Neuronal stem cell (in vitro differentiated cells): ENCODE results near the gene MAP3K5.

Source experiments
- DNase-seq: peaks from one replicate; pipeline ENCODE4 v3.0.0-alpha.2; 2013; ENCODE audit warnings: low spot score
- H2AFZ ChIP-seq: one replicate; pipeline ENCODE4 v1.6.1; 2013; ENCODE audit warnings: mild to moderate bottlenecking, low read length, inconsistent platforms
- H2AK5ac ChIP-seq: 2 replicates; pipeline ENCODE4 v1.6.1; 2013; ENCODE audit warnings: low read depth, mild to moderate bottlenecking, inconsistent platforms, low read length, moderate library complexity, mixed read lengths
- H2BK120ac ChIP-seq: 2 replicates; pipeline ENCODE4 v1.6.1; 2013; ENCODE audit warnings: low read depth, mild to moderate bottlenecking, inconsistent platforms, low read length, moderate library complexity, mixed read lengths
- H2BK12ac ChIP-seq: one replicate; pipeline ENCODE4 v1.6.1; 2013; ENCODE audit warnings: low read length, inconsistent platforms
- H2BK15ac ChIP-seq: 2 replicates; pipeline ENCODE4 v1.6.1; 2013; ENCODE audit warnings: mild to moderate bottlenecking, low read length, inconsistent platforms, mixed read lengths
- H2BK5ac ChIP-seq: one replicate; pipeline ENCODE4 v1.6.1; 2013; ENCODE audit warnings: inconsistent platforms, mild to moderate bottlenecking, low read length, moderate library complexity
- H3K14ac ChIP-seq: one replicate; pipeline ENCODE4 v1.6.1; 2013; ENCODE audit warnings: low read length, inconsistent platforms
- H3K18ac ChIP-seq: 2 replicates; pipeline ENCODE4 v1.6.1; 2013; ENCODE audit warnings: low read length, inconsistent platforms
- H3K23ac ChIP-seq: 2 replicates; pipeline ENCODE4 v1.6.1; 2013; ENCODE audit warnings: low read depth, mild to moderate bottlenecking, mixed read lengths, low read length, inconsistent platforms; ENCODE audit not compliant: poor library complexity
- H3K27ac ChIP-seq: replicated peaks from 3 replicates; pipeline ENCODE4 v1.5.1; 2013; ENCODE audit warnings: low read length, inconsistent platforms
- H3K27me3 ChIP-seq, 3 experiments: 2 replicates each; pipeline ENCODE4 v1.6.1; 2013; ENCODE audit warnings: low read length in 3 of 3, mild to moderate bottlenecking in 2 of 3, inconsistent platforms in 1 of 3, low read depth in 1 of 3, mixed read lengths in 1 of 3, moderate library complexity in 1 of 3; ENCODE audit not compliant: control insufficient read depth in 3 of 3, insufficient read depth in 3 of 3
- H3K36me3 ChIP-seq, 2 donors: replicated peaks in 1 of 2; 2 replicates each; pipeline ENCODE4 v1.6.1; 2013; ENCODE audit warnings: low read length in 2 of 2; ENCODE audit not compliant: control insufficient read depth in 2 of 2, insufficient read depth in 2 of 2
- H3K4ac ChIP-seq: 2 replicates; pipeline ENCODE4 v1.6.1; 2013; ENCODE audit warnings: inconsistent platforms, mild to moderate bottlenecking, low read length, moderate library complexity
- H3K4me1 ChIP-seq, 2 donors: 1 replicate in 1 of 2; 2 replicates in 1 of 2; pipeline ENCODE4 v1.6.1; 2013; ENCODE audit warnings: low read length in 2 of 2, low read depth in 1 of 2; ENCODE audit not compliant: control insufficient read depth in 2 of 2, insufficient read depth in 1 of 2
- H3K4me2 ChIP-seq: one replicate; pipeline ENCODE4 v1.6.1; 2013; ENCODE audit warnings: mild to moderate bottlenecking, low read length, inconsistent platforms; ENCODE audit not compliant: insufficient read depth, poor library complexity, severe bottlenecking
- H3K4me3 ChIP-seq, 2 donors: 2 replicates each; pipeline ENCODE4 v1.5.1; 2013; ENCODE audit warnings: low read length in 2 of 2, mild to moderate bottlenecking in 2 of 2, inconsistent platforms in 1 of 2, moderate library complexity in 1 of 2
- H3K79me1 ChIP-seq: one replicate; pipeline ENCODE4 v1.6.1; 2013; ENCODE audit warnings: low read depth, mild to moderate bottlenecking, inconsistent platforms, low read length, moderate library complexity
- H3K9ac ChIP-seq: one replicate; pipeline ENCODE4 v1.6.1; 2013; ENCODE audit warnings: mild to moderate bottlenecking, low read depth, low read length, inconsistent platforms; ENCODE audit not compliant: poor library complexity
- H3K9me3 ChIP-seq, 2 donors: replicated peaks in 1 of 2; 2 replicates each; pipeline versions ENCODE3 to v1.6.1; 2013; ENCODE audit warnings: low read length in 2 of 2, mild to moderate bottlenecking in 2 of 2, inconsistent platforms in 1 of 2, low read depth in 1 of 2, mixed read lengths in 1 of 2, moderate library complexity in 1 of 2; ENCODE audit not compliant: control insufficient read depth in 2 of 2, insufficient read depth in 1 of 2
- H4K8ac ChIP-seq: one replicate; pipeline ENCODE4 v1.6.1; 2013; ENCODE audit warnings: low read depth, mild to moderate bottlenecking, inconsistent platforms, low read length, moderate library complexity
- H4K91ac ChIP-seq: one replicate; pipeline ENCODE4 v1.6.1; 2013; ENCODE audit warnings: low read length, low read depth, mild to moderate bottlenecking, inconsistent platforms; ENCODE audit not compliant: poor library complexity
- WGBS, 2 donors: extraction: QIAGEN DNeasy Blood & Tissue Kit; methylation state at CpG; one replicate each; pipeline ENCODE4 v1.1.7; 2013; ENCODE audit warnings: missing lambda C conversion rate in 2 of 2, mixed read lengths in 1 of 2; ENCODE audit not compliant: insufficient read length in 2 of 2, insufficient replicate concordance in 1 of 2; ENCODE audit errors: extremely low coverage in 2 of 2; 5-methylcytosine and 5-hydroxymethylcytosine counted together

The MAP3K5 gene

GRCh38 chr6:136566007-136566487, 226.2 kb downstream of the MAP3K5 start:
- Histone ChIP-seq H3K9me3 (no peaks in the 10 kb centered on the region), H3K14ac (no peak overlapping the region), H3K79me1 (no peaks in the 10 kb centered on the region), H2BK120ac (no peak overlapping the region), H2BK15ac (no peak overlapping the region), H3K27ac (no peak overlapping the region), H3K4me1 (no peaks in the 10 kb centered on the region), H3K4ac (no peak overlapping the region), H2AFZ (no peak overlapping the region), H2BK5ac (no peak overlapping the region), H3K36me3 (no peaks in the 10 kb centered on the region), H3K18ac (no peak overlapping the region), H3K4me3 (no peak overlapping the region), H4K91ac (no peak overlapping the region), H3K4me2 (no peak overlapping the region), H3K9ac (no peak overlapping the region), H4K8ac (no peak overlapping the region), H2BK12ac (no peak overlapping the region), H3K27me3 (peaks cover 0 to 11% (median 0%) of the 10 kb centered on the region in 3 experiments), H2AK5ac (no peak overlapping the region), H3K23ac (no peak overlapping the region)
- no peak for DNase-seq
- WGBS, 2 donors, result no CpG with 5 or more reads among the region's 6 CpGs

GRCh38 chr6:136564180-136564579, 228.1 kb downstream of the MAP3K5 start:
- no peak overlapping the region for H2BK12ac ChIP-seq

GRCh38 chr6:136563386-136564152, 228.7 kb downstream of the MAP3K5 start:
- Histone ChIP-seq H2AK5ac (no peak overlapping the region), H3K36me3 (no peaks in the 10 kb centered on the region), H3K23ac (no peak overlapping the region), H4K91ac (no peak overlapping the region), H3K18ac (no peak overlapping the region), H3K4ac (no peak overlapping the region), H3K9me3 (no peaks in the 10 kb centered on the region), H3K4me1 (no peaks in the 10 kb centered on the region), H3K9ac (no peak overlapping the region), H3K27ac (no peak overlapping the region), H3K4me3 (no peak overlapping the region), H3K79me1 (no peaks in the 10 kb centered on the region), H3K14ac (no peak overlapping the region), H3K27me3 (peaks cover 0 to 11% (median 0%) of the 10 kb centered on the region in 3 experiments), H2BK15ac (no peak overlapping the region), H2BK120ac (no peak overlapping the region), H4K8ac (no peak overlapping the region), H2AFZ (no peak overlapping the region), H2BK12ac (no peak overlapping the region), H2BK5ac (no peak overlapping the region), H3K4me2 (no peak overlapping the region)
- no peak for DNase-seq
- WGBS, 2 donors, result no CpG with 5 or more reads among the region's 6 CpGs

More at GRCh38 chr6:136564180-136564579, 228.1 kb downstream of the MAP3K5 start:
- Histone ChIP-seq H3K18ac (no peak overlapping the region), H2AK5ac (no peak overlapping the region), H3K27ac (no peak overlapping the region), H3K79me1 (no peaks in the 10 kb centered on the region), H3K27me3 (peaks cover 0 to 11% (median 0%) of the 10 kb centered on the region in 3 experiments), H4K91ac (no peak overlapping the region), H2AFZ (no peak overlapping the region), H2BK120ac (no peak overlapping the region), H3K36me3 (no peaks in the 10 kb centered on the region), H2BK5ac (no peak overlapping the region), H3K9me3 (no peaks in the 10 kb centered on the region), H4K8ac (no peak overlapping the region), H3K4me1 (no peaks in the 10 kb centered on the region), H3K23ac (no peak overlapping the region), H2BK15ac (no peak overlapping the region), H3K4me3 (no peak overlapping the region), H3K14ac (no peak overlapping the region), H3K4ac (no peak overlapping the region), H3K9ac (no peak overlapping the region), H3K4me2 (no peak overlapping the region)
- DNase-seq, result no peak
- WGBS, 2 donors, result no CpG with 5 or more reads among the region's 1 CpG

GRCh38 chr6:136562211-136562610, 230.1 kb downstream of the MAP3K5 start:
- H3K79me1 ChIP-seq, result no peaks in the 10 kb centered on the region
- no peak overlapping the region for H3K9ac ChIP-seq
- H2BK5ac ChIP-seq, result no peak overlapping the region
- H3K27ac ChIP-seq, result no peak overlapping the region
- no peak overlapping the region for H4K91ac ChIP-seq
- H3K23ac ChIP-seq, result no peak overlapping the region
- H3K14ac ChIP-seq, result no peak overlapping the region
- H3K4me2 ChIP-seq, result no peak overlapping the region
- no peak overlapping the region for H3K4ac ChIP-seq
- H3K4me1 ChIP-seq, result no peaks in the 10 kb centered on the region
- H3K9me3 ChIP-seq, result no peaks in the 10 kb centered on the region
- no peaks in the 10 kb centered on the region for H3K36me3 ChIP-seq
- no peak overlapping the region for H2BK15ac ChIP-seq
- H2AK5ac ChIP-seq, result no peak overlapping the region
- no peak overlapping the region for H2AFZ ChIP-seq
- no peak overlapping the region for H4K8ac ChIP-seq
- no peak overlapping the region for H2BK12ac ChIP-seq
- H3K4me3 ChIP-seq, result no peak overlapping the region
- DNase-seq, result no peak
- H3K27me3 ChIP-seq, result peaks cover 0 to 13% (median 0%) of the 10 kb centered on the region in 3 experiments
- no peak overlapping the region for H2BK120ac ChIP-seq
- no peak overlapping the region for H3K18ac ChIP-seq
- no CpG with 5 or more reads among the region's 2 CpGs for WGBS, 2 donors
